AG04450 (cell line): ENCODE measurements around the gene BEAN1. TPM values are rescaled to one million over a fixed set of nuclear protein-coding genes. Genes with fewer than 3 reads are reported as not detected.
"Not testable (repeated sequence)": the region's sequence is repeated elsewhere in the genome, so short reads cannot be mapped to it uniquely, and the experiment has no call there.

Source experiments
- CTCF ChIA-PET: fragments of 300-600, 350-600 bp; formaldehyde crosslinking; extraction: SDS; loops from one replicate; lab custom pipeline; 2022; ENCODE audit warnings: antibody characterized with exemption, inconsistent platforms; lab: Charles Lee
- POLR2A ChIA-PET: fragments of 350-600 bp; formaldehyde crosslinking; extraction: SDS; loops from one replicate; lab custom pipeline; 2021; ENCODE audit warnings: antibody characterized with exemption, inconsistent platforms; lab: Yijun Ruan, JAX
- DNase-seq: peaks from one replicate; pipeline ENCODE4 v3.0.0-alpha.2; 2011; ENCODE audit warnings: low read depth, low spot score
- H3K27ac ChIP-seq: one replicate; pipeline ENCODE4 v1.5.1; 2012; ENCODE audit warnings: low read depth, low read length, control low read depth
- H3K27me3 ChIP-seq: one replicate; pipeline ENCODE4 v1.6.0; 2012; ENCODE audit warnings: low read length; ENCODE audit not compliant: control insufficient read depth, insufficient read depth
- H3K4me3 ChIP-seq: 2 replicates; pipeline ENCODE4 v1.5.1; 2011; ENCODE audit warnings: mild to moderate bottlenecking, low read depth, low read length, control low read depth
- H3K9me3 ChIP-seq: 2 replicates; pipeline ENCODE4 v1.5.1; 2012; ENCODE audit warnings: low read length; ENCODE audit not compliant: control insufficient read depth, insufficient read depth
- polyA plus RNA-seq: library from polyadenylated mRNA; depleted of rRNA; stranded (reverse); fragments of >200 nt; gene quantifications from 2 replicates; pipeline ENCODE4 v1.2.3, GENCODE V29; 2011
- TF ChIP-seq, protein P1 (sequence below): IDR thresholded peaks from 2 replicates; pipeline ENCODE4 v1.5.1; 2011; ENCODE audit warnings: low read depth, low read length, control low read depth, inconsistent platforms

The BEAN1 gene
- polyA plus RNA-seq, 1 experiment = not detected

DNA sequence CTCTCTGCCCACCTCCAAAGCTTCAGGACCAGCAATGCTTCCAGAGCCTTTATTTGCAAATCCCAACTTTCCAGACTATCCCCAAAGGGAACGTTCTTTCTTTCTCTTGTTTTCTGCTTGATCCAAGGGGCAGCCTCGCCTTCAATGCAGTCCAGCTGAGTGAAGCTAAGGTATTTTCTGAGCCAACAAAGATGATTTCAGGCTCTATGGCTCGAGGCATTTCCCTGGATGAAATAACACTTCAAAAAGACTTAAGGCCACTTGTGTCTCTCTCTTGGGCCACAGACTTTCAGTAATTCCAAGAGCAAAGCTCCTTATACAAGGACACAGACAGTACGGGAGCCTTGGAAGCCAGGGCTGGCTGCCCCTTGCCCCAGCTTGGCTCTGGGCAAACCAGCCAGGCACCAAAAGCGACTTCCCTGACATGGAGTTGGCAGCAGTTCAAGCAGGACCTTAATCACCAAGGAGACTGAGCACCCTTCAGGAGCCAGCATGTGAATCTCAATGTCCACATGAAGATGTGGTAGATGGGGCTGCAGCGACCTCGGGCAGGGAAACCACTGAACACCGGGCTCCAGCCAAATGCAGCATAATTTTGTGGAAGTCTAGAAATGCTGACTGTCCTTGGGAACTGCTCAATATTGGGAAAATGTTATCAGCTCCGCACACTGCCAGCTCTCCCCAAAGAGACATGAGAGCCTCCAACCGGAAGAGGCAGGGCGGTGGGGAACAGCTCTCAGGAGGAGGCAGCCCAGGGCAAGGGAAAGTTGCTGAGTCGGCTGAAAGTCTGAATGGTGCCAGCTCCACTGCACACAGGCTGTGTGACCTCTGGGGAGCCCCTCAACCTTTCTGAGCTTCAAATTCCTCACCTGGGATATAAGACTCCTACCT is 83.9 kb downstream of the BEAN1 start:
- POLR2A ChIA-PET = interaction anchor here (0.9 kb wide), 1 partner anchor 11 kb away, joined by 4 read pairs; no protein-coding TSS in a partner anchor
- TF ChIP-seq, protein P1, sequence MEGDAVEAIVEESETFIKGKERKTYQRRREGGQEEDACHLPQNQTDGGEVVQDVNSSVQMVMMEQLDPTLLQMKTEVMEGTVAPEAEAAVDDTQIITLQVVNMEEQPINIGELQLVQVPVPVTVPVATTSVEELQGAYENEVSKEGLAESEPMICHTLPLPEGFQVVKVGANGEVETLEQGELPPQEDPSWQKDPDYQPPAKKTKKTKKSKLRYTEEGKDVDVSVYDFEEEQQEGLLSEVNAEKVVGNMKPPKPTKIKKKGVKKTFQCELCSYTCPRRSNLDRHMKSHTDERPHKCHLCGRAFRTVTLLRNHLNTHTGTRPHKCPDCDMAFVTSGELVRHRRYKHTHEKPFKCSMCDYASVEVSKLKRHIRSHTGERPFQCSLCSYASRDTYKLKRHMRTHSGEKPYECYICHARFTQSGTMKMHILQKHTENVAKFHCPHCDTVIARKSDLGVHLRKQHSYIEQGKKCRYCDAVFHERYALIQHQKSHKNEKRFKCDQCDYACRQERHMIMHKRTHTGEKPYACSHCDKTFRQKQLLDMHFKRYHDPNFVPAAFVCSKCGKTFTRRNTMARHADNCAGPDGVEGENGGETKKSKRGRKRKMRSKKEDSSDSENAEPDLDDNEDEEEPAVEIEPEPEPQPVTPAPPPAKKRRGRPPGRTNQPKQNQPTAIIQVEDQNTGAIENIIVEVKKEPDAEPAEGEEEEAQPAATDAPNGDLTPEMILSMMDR = no peak
- no peak for DNase-seq

DNA sequence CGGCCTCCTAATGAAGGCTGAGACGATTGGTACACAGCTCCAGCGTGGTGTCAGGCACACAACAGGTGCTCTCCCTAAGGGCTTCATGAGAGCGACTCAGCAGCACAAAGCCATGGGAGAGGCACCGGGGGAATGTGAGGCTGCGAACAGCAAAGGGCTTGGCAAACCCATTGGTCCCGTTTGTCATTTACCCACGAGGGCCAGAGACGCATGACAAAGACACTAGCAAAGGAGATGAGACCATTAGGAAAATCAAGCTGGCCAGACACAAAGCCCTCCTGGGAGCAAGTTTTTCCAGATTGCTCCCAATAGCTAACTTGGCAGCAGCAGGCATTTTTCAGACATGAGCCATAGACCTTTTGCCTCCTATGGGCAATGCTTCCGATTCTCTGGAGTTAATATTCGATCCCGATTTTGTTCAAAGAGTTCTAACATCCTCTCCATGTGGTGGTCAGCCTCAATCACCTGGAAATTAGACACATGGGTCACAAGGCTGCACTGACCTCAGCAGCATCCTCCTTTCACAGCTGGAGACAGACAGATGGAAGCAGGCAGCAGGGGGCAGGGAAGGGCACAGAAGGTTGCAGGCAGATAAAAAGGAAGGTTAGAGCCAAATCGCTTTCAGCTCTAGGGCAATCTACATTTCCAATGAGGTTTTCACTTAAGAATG is 84.6 kb downstream of the BEAN1 start:
- H3K4me3 ChIP-seq = no peak overlapping the region
- TF ChIP-seq, protein P1 = no peak
- H3K27ac ChIP-seq = peak overlapping the region; percentile 81
- POLR2A ChIA-PET = interaction anchor here (0.9 to 1.2 kb wide), 2 partner anchors 10 to 41 kb away, joined by 4 to 5 read pairs; partner anchors contain the start of gene CKLF
- H3K27me3 ChIP-seq = no peaks in the 10 kb centered on the region
- no peaks in the 10 kb centered on the region for H3K9me3 ChIP-seq
- CTCF ChIA-PET = interaction anchor here (1.0 to 1.7 kb wide), 4 partner anchors 25 to 154 kb away, joined by 3 to 4 read pairs (median 4); no protein-coding TSS in a partner anchor
- DNase-seq = peak; percentile 37

More for the DNA sequence above, 83.9 kb downstream of the BEAN1 start:
- no peaks in the 10 kb centered on the region for H3K9me3 ChIP-seq
- peak overlapping the region; percentile 81 for H3K27ac ChIP-seq
- no peak overlapping the region for H3K4me3 ChIP-seq
- CTCF ChIA-PET = interaction anchor here (1.0 to 1.5 kb wide), 2 partner anchors 24 to 153 kb away, joined by 3 to 4 read pairs; no protein-coding TSS in a partner anchor
- no peaks in the 10 kb centered on the region for H3K27me3 ChIP-seq

DNA sequence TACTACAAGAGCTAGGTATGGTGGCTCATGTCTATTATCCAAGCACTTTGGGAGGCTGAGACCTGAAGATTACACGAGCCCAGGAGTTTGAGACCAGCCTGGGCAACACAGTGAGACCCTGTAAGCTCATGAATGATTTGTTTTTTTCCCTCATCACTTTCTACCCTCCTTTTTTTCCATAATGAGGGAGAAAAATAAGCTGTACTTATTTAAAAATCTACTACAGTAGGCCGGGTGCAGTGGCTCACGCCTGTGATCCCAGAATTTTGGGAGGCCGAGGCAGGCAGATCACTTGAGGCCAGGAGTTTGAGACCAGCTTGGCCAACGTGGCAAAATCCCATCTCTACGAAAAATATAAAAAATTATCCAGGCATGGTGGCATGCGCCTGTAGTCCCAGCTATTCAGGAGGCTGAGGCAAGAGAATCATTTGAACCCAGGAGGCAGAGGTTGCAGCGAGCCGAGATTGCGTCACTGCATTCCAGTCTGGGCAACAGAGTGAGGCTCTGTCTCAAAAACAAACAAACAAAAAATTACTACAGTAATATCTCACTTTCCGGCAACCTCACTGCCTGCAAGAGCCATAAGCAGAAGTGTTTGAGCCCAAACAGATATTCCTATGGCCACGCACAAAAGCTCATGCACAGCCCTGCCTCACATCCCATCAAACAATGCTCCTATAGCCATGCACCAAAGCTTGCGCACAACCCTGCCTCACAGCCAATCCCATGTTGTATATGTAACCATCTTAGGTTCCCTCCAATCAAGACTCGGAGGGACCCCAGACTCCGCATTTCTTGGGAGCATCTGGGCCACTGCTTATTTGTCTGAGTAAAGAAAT is 85.4 kb downstream of the BEAN1 start:
- ChIA-PET POLR2A (interaction anchor here (1.2 kb wide), 1 partner anchor 40 kb away, joined by 5 read pairs; the partner anchor contains the start of gene CKLF), CTCF (interaction anchor here (1.0 to 1.7 kb wide), 3 partner anchors 25 to 107 kb away, joined by 3 to 4 read pairs (median 3); no protein-coding TSS in a partner anchor)
- no peak overlapping the region for H3K4me3 ChIP-seq
- no peaks in the 10 kb centered on the region for H3K9me3 ChIP-seq
- DNase-seq = no peak
- TF ChIP-seq, protein P1 = no peak
- no peaks in the 10 kb centered on the region for H3K27me3 ChIP-seq
- H3K27ac ChIP-seq = peak overlapping the region; percentile 81

DNA sequence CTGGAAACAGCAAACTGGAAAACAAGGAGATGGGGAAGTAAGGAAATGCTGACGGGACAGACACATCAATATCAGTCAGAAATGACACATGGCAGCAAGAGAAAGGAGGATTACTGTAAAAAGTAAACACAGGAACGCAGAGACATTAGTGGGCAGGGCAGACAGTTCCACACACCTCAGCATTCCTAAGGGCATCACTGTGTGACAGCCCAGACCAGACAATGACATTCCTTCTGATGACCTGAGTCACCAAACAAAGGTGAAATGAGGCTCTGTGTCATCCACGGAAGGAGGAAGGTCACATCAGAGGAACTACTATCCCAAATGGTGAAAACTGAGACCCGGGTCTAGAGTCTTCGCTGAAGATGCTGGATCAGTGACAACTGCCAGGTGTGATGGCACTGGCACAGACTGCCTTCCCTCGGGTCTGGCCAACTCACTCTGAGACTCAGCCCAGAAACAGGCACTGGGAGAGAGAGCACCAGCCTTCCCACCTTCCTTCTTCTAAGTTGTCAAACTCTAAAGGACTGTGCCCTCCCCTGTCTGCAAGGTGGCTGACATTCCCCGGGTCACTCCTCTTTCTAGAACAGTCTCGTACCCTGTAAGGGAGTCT is 86.1 kb downstream of the BEAN1 start:
- no peak for DNase-seq
- ChIA-PET CTCF (interaction anchor here (1.7 kb wide), 1 partner anchor 95 kb away, joined by 4 read pairs; no protein-coding TSS in a partner anchor), POLR2A (no interaction called here)
- H3K27me3 ChIP-seq = no peaks in the 10 kb centered on the region
- H3K4me3 ChIP-seq = no peak overlapping the region
- TF ChIP-seq, protein P1 = no peak
- no peak overlapping the region for H3K27ac ChIP-seq
- H3K9me3 ChIP-seq = no peaks in the 10 kb centered on the region

DNA sequence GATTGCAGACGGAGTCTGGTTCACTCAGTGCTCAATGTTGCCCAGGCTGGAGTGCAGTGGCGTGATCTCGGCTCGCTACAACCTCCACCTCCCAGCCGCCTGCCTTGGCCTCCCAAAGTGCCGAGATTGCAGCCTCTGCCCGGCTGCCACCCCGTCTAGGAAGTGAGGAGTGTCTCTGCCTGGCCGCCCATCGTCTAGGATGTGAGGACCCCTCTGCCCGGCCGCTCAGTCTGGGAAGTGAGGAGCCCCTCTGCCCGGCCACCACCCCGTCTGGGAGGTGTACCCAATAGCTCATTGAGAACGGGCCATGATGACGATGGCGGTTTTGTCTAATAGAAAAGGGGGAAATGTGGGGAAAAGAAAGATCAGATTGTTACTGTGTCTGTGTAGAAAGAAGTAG is 87.3 kb downstream of the BEAN1 start:
- H3K4me3 ChIP-seq, H3K27ac ChIP-seq, DNase-seq, H3K9me3 ChIP-seq, POLR2A ChIA-PET, H3K27me3 ChIP-seq, CTCF ChIA-PET: not testable (repeated sequence)

DNA sequence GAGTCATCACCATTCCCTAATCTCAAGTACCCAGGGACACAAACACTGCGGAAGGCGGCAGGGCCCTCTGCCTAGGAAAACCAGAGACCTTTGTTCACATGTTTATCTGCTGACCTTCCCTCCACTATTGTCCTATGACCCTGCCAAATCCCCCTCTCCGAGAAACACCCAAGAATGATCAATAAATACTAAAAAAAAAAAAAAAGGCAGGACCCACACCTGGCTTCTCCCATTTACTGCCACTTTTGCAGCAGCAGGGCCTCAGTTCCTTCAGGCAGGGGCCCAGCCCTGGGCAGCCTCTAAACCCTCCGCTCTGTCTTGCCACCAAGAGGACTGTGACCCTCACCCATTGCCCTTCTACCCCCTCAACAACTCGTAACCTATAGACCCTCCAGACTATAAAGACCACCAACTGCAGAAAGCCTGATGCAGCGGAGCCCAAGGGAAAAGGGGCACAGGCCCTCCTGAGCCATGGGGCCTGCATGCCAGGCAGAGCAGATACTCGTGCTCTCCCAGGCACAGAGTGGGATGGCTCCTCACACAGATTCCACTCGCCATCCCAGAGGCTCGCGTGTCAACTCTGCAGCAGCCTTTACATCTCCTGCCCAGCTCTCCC is 88.0 kb downstream of the BEAN1 start:
- CTCF ChIA-PET = interaction anchor here (0.5 to 1.5 kb wide), 13 partner anchors 10 to 180 kb away, joined by 3 to 17 read pairs (median 5); no protein-coding TSS in a partner anchor

More for the DNA sequence above, 88.0 kb downstream of the BEAN1 start:
- peak overlapping the region; percentile 11 for H3K27ac ChIP-seq
- H3K4me3 ChIP-seq, DNase-seq, H3K9me3 ChIP-seq, POLR2A ChIA-PET, H3K27me3 ChIP-seq: not testable (repeated sequence)
